GM12878 (cell line): ENCODE measurements around the gene HCST. TPM values are rescaled to one million over a fixed set of nuclear protein-coding genes. Genes with fewer than 3 reads are reported as not detected.

Experiments
- ATAC-seq: fragments of 200-7000 bp; cut with Tn5 transposase; 3 replicates; pipeline ENCODE4 v1.9.1; 2020; ENCODE audit warnings: mild to moderate bottlenecking, moderate library complexity
- BruUV-seq: library from RNA; stranded (reverse); fragments of 400-500 nt; replicated peaks from 2 replicates; lab custom pipeline; 2021; lab: Mats Ljungman, UMichigan
- CTCF ChIA-PET: fragments of 300-600 bp; sonication (Branson Sonifier 250); formaldehyde crosslinking; extraction: SDS; loops from one replicate; lab custom pipeline; 2021; ENCODE audit warnings: inconsistent platforms; lab: Yijun Ruan, JAX
- POLR2A ChIA-PET: fragments of 350-600 bp; formaldehyde crosslinking; extraction: SDS; loops from one replicate; lab custom pipeline; 2021; ENCODE audit warnings: inconsistent platforms; lab: Charles Lee
- RAD21 ChIA-PET: fragments of 300-600 bp; sonication (Branson Sonifier 250); formaldehyde crosslinking; loops from one replicate; lab custom pipeline; 2023; ENCODE audit warnings: antibody characterized with exemption; ENCODE audit not compliant: unreplicated experiment; lab: Charles Lee
- SMC1A ChIA-PET: fragments of 300-600 bp; sonication (Branson Sonifier 250); formaldehyde crosslinking; loops from one replicate; lab custom pipeline; 2023; ENCODE audit not compliant: unreplicated experiment, uncharacterized antibody; lab: Charles Lee
- DNase-seq: peaks from one replicate; pipeline ENCODE4 v3.0.0-alpha.2; 2011; ENCODE audit warnings: low read depth, low spot score
- FAIRE-seq: peaks from 3 replicates; lab custom pipeline; 2011; peaks lifted over from hg19 to GRCh38; lab: Jason Lieb, UNC
- H2AFZ ChIP-seq: 2 replicates; pipeline ENCODE4 v1.6.0; 2011; ENCODE audit warnings: low read depth, low read length, control low read depth; ENCODE audit not compliant: control insufficient read depth
- H3K27ac ChIP-seq: 2 replicates; pipeline ENCODE4 v1.5.1; 2011; ENCODE audit warnings: control low read depth; ENCODE audit not compliant: control insufficient read depth, insufficient read depth
- H3K27me3 ChIP-seq, 2 experiments: replicated peaks in 1 of 2; 2 replicates each; pipeline versions ENCODE4 v1.6.0 to v1.6.1; 2011; ENCODE audit warnings: low read length in 1 of 2; ENCODE audit not compliant: control insufficient read depth in 2 of 2, insufficient read depth in 2 of 2
- H3K36me3 ChIP-seq, 2 experiments: 2 replicates each; pipeline ENCODE4 v1.5.1; 2011; ENCODE audit warnings: low read length in 1 of 2; ENCODE audit not compliant: control insufficient read depth in 2 of 2, insufficient read depth in 2 of 2
- H3K4me1 ChIP-seq: 2 replicates; pipeline ENCODE4 v1.6.1; 2011; ENCODE audit warnings: mild to moderate bottlenecking, low read length, moderate library complexity, mixed read lengths; ENCODE audit not compliant: control insufficient read depth, insufficient read depth
- H3K4me2 ChIP-seq: 2 replicates; pipeline ENCODE4 v1.6.0; 2011; ENCODE audit warnings: control low read depth; ENCODE audit not compliant: control insufficient read depth, insufficient read depth
- H3K4me3 ChIP-seq: fragments of 200-600 bp; sonication (generic); 2 replicates; pipeline ENCODE4 v1.5.1; 2016
- H3K79me2 ChIP-seq: 2 replicates; pipeline ENCODE4 v1.6.0; 2011; ENCODE audit warnings: low read length; ENCODE audit not compliant: control insufficient read depth, insufficient read depth
- H3K9ac ChIP-seq: 2 replicates; pipeline ENCODE4 v1.8.0; 2011; ENCODE audit warnings: low read length, control low read depth, mixed read lengths; ENCODE audit not compliant: control insufficient read depth, insufficient read depth
- H3K9me3 ChIP-seq: replicated peaks from 3 replicates; pipeline ENCODE4 v1.5.1; 2011; ENCODE audit warnings: mild to moderate bottlenecking, low read length; ENCODE audit not compliant: control insufficient read depth, insufficient read depth
- H4K20me1 ChIP-seq: 2 replicates; pipeline ENCODE4 v1.6.0; 2011; ENCODE audit not compliant: control insufficient read depth, insufficient read depth
- EGR1 ChIP-seq, 2 experiments: IDR thresholded peaks; 1 replicate in 1 of 2; 2 replicates in 1 of 2; pipeline ENCODE4 v1.6.1; 2011 to 2012; ENCODE audit warnings: low read depth in 2 of 2, low read length in 2 of 2, borderline replicate concordance in 1 of 2, mild to moderate bottlenecking in 1 of 2, moderate library complexity in 1 of 2
- PAX5 ChIP-seq: IDR thresholded peaks from 2 replicates; pipeline ENCODE4 v1.6.1; 2011; ENCODE audit warnings: low read depth, low read length, borderline replicate concordance
- SPI1 ChIP-seq: IDR thresholded peaks from 2 replicates; pipeline ENCODE4 v1.6.1; 2011; ENCODE audit warnings: low read depth, mild to moderate bottlenecking, low read length, moderate library complexity, borderline replicate concordance; ENCODE audit not compliant: insufficient read depth
- YY1 ChIP-seq: IDR thresholded peaks from 2 replicates; pipeline ENCODE4 v1.6.1; 2011; ENCODE audit warnings: low read depth, mild to moderate bottlenecking, low read length
- WGBS: methylation state at CpG from one replicate; pipeline ENCODE4 v1.1.6; 2016; ENCODE audit warnings: low lambda C conversion rate; ENCODE audit not compliant: insufficient replicate concordance, insufficient coverage; ENCODE audit errors: missing lambda C conversion rate; 5-methylcytosine and 5-hydroxymethylcytosine counted together
- in situ Hi-C: fragments of 300-500 bp; cut with MboI; formaldehyde crosslinking; loops from 9 replicates; pipeline ENCODE4 v1.14.3; 2018; ENCODE audit warnings: mixed read lengths
- intact Hi-C: fragments of 100-400 bp; cut with micrococcal nuclease; formaldehyde crosslinking; loops from one replicate; pipeline ENCODE4 v1.14.2; 2022; ENCODE audit not compliant: unreplicated experiment
- polyA plus RNA-seq, 11 experiments: library from polyadenylated mRNA; depleted of rRNA in 4 of 11; unstranded in 6 of 11; stranded (reverse) in 5 of 11; fragments of >200 nt; fragmentation: Nextera tagmentation in 4 of 11; fragmentation: Illumina TruSeq in 1 of 11; extraction: Ambion mirVana in 4 of 11; extraction: Trizol in 1 of 11; gene quantifications; 1 replicate in 1 of 11; 2 replicates in 10 of 11; pipeline versions ENCODE4 v1.2.1 to v1.2.3, GENCODE V29; 2011 to 2016; ENCODE audit warnings: inconsistent platforms in 2 of 11, missing spikeins in 2 of 11, low read depth in 1 of 11
- total RNA-seq, 4 experiments: library from RNA; depleted of rRNA in 3 of 4; stranded (reverse); fragments of >200 nt in 3 of 4; fragmentation: Illumina TruSeq in 1 of 4; extraction: Trizol in 1 of 4; gene quantifications; 2 replicates each; pipeline versions ENCODE4 v1.2.1 to v1.2.3, GENCODE V29; 2013 to 2021
- TF ChIP-seq, protein P1 (sequence below): fragments of 450-650 bp; IDR thresholded peaks from 2 replicates; pipeline ENCODE4 v1.6.1; 2016; ENCODE audit warnings: mild to moderate bottlenecking
- TF ChIP-seq, protein P2 (sequence below): fragments of 450-650 bp; IDR thresholded peaks from 2 replicates; pipeline ENCODE4 v1.6.1; 2017; ENCODE audit warnings: mild to moderate bottlenecking, moderate library complexity
- TF ChIP-seq, protein P3 (sequence below): fragments of 450-650 bp; conservative IDR thresholded peaks from 2 replicates; pipeline ENCODE4 v1.6.1; 2017; ENCODE audit warnings: mild to moderate bottlenecking, moderate library complexity

The HCST gene
- total and polyA plus RNA-seq, 10 of the 15 experiments (the other 5 are each of a cell fraction or from before 2014, with no cell fraction given): 7.5 to 79.6 (median 33.6) TPM

DNA sequence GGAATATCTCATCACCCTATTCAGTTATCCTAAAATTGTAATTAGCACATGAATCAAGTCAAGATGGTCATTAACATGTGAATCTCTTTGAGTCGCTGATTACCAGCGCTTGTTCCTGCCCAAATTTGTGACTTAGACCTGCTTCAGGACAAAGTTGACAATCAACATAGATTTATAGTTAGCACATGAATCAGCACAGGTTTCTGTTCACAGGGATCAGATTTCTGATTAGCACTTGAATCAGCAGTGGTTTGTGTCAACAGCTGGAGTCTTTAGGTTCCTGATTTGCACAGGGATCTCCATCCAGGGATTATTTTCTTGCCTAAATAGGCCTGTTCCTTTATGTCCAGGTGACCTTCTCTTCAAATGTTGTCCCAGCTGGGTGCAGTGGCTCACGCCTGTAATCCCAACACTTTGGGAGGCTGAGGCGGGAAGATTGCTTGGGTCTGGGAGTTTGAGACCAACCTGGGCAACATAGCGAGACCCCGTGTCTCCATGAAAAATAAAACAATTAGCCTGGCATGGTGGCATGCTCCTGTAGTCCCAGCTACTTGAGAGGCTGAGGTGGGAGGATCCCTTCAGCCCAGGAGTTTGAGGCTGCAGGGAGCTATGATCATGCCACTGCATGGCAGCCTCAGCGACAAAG lies 30.1 kb downstream of the HCST start (continued):
- TF ChIP-seq SPI1: no peak

- TF ChIP-seq YY1 (0 out of 2 replicates have a peak, but pooled peaks have one; percentile 29), PAX5 (no peak), EGR1 (IDR thresholded peaks at IDR 0.05; ENCODE audit: borderline replicate concordance in 1 of 2, low read depth in 2 of 2, low read length in 2 of 2) (peak in 1 of 2 experiments; percentile 1; a peak in 1 of 3 replicates)
- TF ChIP-seq, protein P1, sequence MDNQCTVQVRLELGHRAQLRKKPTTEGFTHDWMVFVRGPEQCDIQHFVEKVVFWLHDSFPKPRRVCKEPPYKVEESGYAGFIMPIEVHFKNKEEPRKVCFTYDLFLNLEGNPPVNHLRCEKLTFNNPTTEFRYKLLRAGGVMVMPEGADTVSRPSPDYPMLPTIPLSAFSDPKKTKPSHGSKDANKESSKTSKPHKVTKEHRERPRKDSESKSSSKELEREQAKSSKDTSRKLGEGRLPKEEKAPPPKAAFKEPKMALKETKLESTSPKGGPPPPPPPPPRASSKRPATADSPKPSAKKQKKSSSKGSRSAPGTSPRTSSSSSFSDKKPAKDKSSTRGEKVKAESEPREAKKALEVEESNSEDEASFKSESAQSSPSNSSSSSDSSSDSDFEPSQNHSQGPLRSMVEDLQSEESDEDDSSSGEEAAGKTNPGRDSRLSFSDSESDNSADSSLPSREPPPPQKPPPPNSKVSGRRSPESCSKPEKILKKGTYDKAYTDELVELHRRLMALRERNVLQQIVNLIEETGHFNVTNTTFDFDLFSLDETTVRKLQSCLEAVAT: no peak
- TF ChIP-seq, protein P2, sequence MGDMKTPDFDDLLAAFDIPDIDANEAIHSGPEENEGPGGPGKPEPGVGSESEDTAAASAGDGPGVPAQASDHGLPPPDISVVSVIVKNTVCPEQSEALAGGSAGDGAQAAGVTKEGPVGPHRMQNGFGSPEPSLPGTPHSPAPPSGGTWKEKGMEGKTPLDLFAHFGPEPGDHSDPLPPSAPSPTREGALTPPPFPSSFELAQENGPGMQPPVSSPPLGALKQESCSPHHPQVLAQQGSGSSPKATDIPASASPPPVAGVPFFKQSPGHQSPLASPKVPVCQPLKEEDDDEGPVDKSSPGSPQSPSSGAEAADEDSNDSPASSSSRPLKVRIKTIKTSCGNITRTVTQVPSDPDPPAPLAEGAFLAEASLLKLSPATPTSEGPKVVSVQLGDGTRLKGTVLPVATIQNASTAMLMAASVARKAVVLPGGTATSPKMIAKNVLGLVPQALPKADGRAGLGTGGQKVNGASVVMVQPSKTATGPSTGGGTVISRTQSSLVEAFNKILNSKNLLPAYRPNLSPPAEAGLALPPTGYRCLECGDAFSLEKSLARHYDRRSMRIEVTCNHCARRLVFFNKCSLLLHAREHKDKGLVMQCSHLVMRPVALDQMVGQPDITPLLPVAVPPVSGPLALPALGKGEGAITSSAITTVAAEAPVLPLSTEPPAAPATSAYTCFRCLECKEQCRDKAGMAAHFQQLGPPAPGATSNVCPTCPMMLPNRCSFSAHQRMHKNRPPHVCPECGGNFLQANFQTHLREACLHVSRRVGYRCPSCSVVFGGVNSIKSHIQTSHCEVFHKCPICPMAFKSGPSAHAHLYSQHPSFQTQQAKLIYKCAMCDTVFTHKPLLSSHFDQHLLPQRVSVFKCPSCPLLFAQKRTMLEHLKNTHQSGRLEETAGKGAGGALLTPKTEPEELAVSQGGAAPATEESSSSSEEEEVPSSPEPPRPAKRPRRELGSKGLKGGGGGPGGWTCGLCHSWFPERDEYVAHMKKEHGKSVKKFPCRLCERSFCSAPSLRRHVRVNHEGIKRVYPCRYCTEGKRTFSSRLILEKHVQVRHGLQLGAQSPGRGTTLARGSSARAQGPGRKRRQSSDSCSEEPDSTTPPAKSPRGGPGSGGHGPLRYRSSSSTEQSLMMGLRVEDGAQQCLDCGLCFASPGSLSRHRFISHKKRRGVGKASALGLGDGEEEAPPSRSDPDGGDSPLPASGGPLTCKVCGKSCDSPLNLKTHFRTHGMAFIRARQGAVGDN: no peak
- TF ChIP-seq, protein P3, sequence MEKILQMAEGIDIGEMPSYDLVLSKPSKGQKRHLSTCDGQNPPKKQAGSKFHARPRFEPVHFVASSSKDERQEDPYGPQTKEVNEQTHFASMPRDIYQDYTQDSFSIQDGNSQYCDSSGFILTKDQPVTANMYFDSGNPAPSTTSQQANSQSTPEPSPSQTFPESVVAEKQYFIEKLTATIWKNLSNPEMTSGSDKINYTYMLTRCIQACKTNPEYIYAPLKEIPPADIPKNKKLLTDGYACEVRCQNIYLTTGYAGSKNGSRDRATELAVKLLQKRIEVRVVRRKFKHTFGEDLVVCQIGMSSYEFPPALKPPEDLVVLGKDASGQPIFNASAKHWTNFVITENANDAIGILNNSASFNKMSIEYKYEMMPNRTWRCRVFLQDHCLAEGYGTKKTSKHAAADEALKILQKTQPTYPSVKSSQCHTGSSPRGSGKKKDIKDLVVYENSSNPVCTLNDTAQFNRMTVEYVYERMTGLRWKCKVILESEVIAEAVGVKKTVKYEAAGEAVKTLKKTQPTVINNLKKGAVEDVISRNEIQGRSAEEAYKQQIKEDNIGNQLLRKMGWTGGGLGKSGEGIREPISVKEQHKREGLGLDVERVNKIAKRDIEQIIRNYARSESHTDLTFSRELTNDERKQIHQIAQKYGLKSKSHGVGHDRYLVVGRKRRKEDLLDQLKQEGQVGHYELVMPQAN: no peak
- CTCF ChIA-PET: no interaction called here
- peak within 1 kb of the TSS; percentile 62 for H3K9ac ChIP-seq
These were observed 33.8 kb downstream of the HCST start, which contains the start of gene LRFN3 for GRCh38 chr19:35935911-35936737. Gene LRFN3 (plus strand): TSS chr19:35936374. CDS start chr19:35939426, 3,052 bp downstream.

More at GRCh38 chr19:35935911-35936737, 33.8 kb downstream of the HCST start, which contains the start of gene LRFN3:
- Histone ChIP-seq H3K4me3 (peak within 1 kb of the TSS; percentile 75), H2AFZ (peak within 1 kb of the TSS; percentile 66), H3K9me3 (no peaks in the 10 kb centered on the region), H3K36me3 (no peaks in the 10 kb centered on the region), H3K79me2 (no peaks in the 10 kb centered on the region), H3K27me3 (no peaks in the 10 kb centered on the region; a peak in 1 of 4 replicates), H3K4me2 (peak within 1 kb of the TSS; percentile 89), H3K4me1 (no peaks in the 10 kb centered on the region), H4K20me1 (no peaks in the 10 kb centered on the region), H3K27ac (no peak within 1 kb of the TSS)
- intact Hi-C loops: no loop called here
- in situ Hi-C loops: no loop called here
- ATAC-seq (no peak), FAIRE-seq (no peak), DNase-seq (no peak)
- ChIA-PET RAD21 (no interaction called here), POLR2A (no interaction called here), SMC1A (no interaction called here)
- no TSS peak for BruUV-seq
- WGBS: 17% methylated on average over 34 of the region's 68 CpGs
